ENCODE measurements around the gene CNTN2.

Gene CNTN2

GRCh38 chr1:205127646-205128045 is 84.6 kb downstream of the CNTN2 start:
- no peak for DNase-seq (ENCODE audit: low read depth)

Data from HS-27A (cell line).